NB4 (cell line): ENCODE results near the gene MEGF10.

Experiments
- DNase-seq: peaks from one replicate; pipeline ENCODE4 v3.0.0; 2010; ENCODE audit warnings: low read depth
- H3K4me3 ChIP-seq: one replicate; pipeline ENCODE4 v1.5.1; 2011; ENCODE audit warnings: mild to moderate bottlenecking, low read depth, low read length, moderate library complexity
- MYC ChIP-seq: IDR thresholded peaks from 2 replicates; pipeline ENCODE4 v1.6.1; 2011; ENCODE audit warnings: low read depth, low read length
- POLR2A ChIP-seq: IDR thresholded peaks from 2 replicates; pipeline ENCODE4 v1.6.1; 2011; ENCODE audit warnings: mild to moderate bottlenecking; ENCODE audit not compliant: insufficient read length; ENCODE audit errors: extremely low read depth
- TF ChIP-seq, protein P1 (sequence below): IDR thresholded peaks from 2 replicates; pipeline ENCODE4 v1.6.1; 2011; ENCODE audit warnings: low read depth, low read length
- TF ChIP-seq, protein P2 (sequence below): IDR thresholded peaks from one replicate; pipeline ENCODE4 v1.5.1; 2012; ENCODE audit warnings: low read depth, low read length

Gene MEGF10

DNA sequence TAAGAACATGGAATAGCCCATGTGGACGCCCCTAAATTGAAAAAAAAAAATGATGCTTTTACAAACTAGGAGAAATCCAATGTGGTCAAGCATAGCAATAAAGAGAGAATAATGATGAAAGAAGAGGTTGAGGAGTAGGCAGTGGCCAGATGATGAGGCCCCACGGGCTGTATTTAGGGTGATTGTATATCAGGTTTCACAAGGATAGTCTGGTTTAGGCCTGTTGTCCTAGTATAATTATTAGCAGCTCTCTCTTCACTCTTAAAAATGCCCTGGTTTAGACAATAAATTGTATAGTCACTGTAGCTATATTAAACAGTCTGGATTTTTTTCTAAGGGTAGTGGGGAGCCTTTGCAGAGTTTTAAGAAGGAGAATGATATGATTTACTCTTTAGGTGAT is 124.4 kb downstream of the MEGF10 start:
- TF ChIP-seq, protein P1, sequence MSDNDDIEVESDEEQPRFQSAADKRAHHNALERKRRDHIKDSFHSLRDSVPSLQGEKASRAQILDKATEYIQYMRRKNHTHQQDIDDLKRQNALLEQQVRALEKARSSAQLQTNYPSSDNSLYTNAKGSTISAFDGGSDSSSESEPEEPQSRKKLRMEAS: no peak
- TF ChIP-seq, protein P2, sequence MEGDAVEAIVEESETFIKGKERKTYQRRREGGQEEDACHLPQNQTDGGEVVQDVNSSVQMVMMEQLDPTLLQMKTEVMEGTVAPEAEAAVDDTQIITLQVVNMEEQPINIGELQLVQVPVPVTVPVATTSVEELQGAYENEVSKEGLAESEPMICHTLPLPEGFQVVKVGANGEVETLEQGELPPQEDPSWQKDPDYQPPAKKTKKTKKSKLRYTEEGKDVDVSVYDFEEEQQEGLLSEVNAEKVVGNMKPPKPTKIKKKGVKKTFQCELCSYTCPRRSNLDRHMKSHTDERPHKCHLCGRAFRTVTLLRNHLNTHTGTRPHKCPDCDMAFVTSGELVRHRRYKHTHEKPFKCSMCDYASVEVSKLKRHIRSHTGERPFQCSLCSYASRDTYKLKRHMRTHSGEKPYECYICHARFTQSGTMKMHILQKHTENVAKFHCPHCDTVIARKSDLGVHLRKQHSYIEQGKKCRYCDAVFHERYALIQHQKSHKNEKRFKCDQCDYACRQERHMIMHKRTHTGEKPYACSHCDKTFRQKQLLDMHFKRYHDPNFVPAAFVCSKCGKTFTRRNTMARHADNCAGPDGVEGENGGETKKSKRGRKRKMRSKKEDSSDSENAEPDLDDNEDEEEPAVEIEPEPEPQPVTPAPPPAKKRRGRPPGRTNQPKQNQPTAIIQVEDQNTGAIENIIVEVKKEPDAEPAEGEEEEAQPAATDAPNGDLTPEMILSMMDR: no peak
- TF ChIP-seq MYC (no peak), POLR2A (no peak)
- DNase-seq: no peak
- H3K4me3 ChIP-seq: no peak overlapping the region

DNA sequence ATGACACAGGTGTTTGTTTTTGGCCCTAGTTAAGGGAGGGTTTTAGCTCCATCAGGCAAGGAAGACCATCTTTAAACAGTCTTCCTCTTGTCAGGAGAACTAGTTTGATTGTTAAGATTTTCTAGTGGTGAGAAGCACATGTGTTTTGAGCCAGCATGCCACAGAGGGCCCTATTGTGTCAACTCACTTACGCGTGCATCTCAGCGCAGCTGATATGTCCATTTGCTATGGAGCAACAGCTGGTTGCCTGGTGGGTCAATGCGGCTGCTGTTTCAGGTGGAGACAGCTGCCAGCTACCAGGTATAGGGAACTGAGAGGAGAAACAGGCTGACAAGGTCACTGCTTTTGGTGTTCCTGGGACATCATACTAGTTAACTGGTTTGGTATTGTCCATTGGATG is 126.3 kb downstream of the MEGF10 start:
- no peak for DNase-seq
- TF ChIP-seq MYC: no peak
- TF ChIP-seq, protein P1: no peak
- TF ChIP-seq, protein P2: no peak
- TF ChIP-seq POLR2A: no peak
- no peak overlapping the region for H3K4me3 ChIP-seq

DNA sequence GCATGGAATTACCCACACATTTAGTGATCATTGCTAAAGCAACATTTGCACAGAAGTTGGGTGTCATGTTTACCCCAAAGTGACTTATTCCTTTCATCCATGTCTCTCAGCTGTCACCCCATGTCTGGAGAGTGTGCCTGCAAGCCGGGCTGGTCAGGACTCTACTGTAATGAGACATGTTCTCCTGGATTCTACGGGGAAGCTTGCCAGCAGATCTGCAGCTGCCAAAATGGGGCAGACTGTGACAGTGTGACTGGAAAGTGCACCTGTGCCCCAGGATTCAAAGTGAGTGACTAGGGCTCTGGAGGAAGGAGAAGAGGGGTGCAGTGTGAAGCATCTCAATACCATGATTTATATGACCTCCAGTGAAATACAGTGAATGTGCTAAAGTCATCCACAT is 126.9 kb downstream of the MEGF10 start:
- TF ChIP-seq POLR2A: no peak
- TF ChIP-seq, protein P2: no peak
- TF ChIP-seq, protein P1: no peak
- no peak overlapping the region for H3K4me3 ChIP-seq
- DNase-seq: no peak

DNA sequence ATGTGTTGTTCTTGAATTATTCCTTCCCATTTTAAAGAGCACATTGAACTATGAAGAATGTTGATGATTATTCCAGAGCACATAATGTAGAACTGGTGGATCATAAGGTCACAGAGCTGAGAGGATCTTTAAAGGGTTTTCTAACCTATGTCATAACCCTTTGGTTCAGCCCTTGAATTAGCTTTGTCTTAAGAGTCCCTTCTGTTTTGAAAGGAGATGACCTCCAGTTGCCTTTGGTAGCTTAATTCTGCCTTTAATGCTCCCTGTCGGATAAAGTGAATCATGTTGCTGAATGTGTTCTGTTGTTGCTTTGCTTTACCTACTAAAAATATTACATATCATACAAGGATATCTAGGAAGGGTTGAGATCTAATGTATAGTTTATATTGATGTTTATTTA is 127.8 kb downstream of the MEGF10 start:
- no peak overlapping the region for H3K4me3 ChIP-seq
- TF ChIP-seq, protein P1: no peak
- TF ChIP-seq, protein P2: no peak
- TF ChIP-seq MYC (no peak), POLR2A (no peak)
- no peak for DNase-seq

DNA sequence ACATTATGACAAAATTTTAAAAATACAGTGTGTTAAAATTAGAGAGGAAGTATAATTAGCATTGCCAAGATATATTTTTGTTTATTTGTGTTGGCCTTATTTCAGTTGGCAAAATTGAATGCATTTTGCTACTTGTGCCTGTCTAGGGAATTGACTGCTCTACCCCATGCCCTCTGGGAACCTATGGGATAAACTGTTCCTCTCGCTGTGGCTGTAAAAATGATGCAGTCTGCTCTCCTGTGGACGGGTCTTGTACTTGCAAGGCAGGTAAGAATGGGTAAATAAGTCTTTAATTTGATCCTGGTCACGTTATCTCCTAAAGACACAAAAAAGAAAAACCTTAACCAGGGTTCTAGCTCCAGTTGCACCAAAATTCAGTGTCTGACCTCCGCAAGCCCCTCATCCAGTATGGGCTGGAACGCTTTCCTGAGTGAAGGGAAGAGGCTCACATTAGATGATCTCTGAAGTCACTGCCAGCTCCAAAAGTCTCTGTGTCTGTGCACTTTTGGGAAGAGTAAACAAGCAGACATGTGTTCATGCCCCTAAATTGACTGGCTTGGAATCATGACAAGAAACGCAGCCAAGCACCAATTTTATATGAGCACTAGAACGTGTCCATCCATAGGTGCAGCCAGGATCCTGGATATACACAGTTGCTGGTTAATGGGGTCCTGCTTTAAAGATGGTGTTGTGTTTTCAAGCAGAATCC is 128.5 kb downstream of the MEGF10 start:
- TF ChIP-seq, protein P1: no peak
- TF ChIP-seq MYC (no peak), POLR2A (no peak)
- TF ChIP-seq, protein P2: no peak
- DNase-seq: no peak
- H3K4me3 ChIP-seq: no peak overlapping the region
